ENCODE results near the gene AMIGO1.
"Not testable (repeated sequence)": the region's sequence is repeated elsewhere in the genome, so short reads cannot be mapped to it uniquely, and the experiment has no call there.

AMIGO1 gene

GRCh38 chr1:109478806-109479205, 30.7 kb downstream of the AMIGO1 start:
- in situ Hi-C loops (cut with HindIII; ENCODE audit: low pct_ligation_motif_present, low sequenced_read_pairs) = no loop called here
- Histone ChIP-seq H3K36me3 (replicated peaks) (no peaks in the 10 kb centered on the region), H3K27ac (no peak overlapping the region), H3K27me3 (replicated peaks) (no peaks in the 10 kb centered on the region), H3K4me3 (ENCODE audit: low read depth, low read length) (no peak overlapping the region)
- no peak for TF ChIP-seq CTCF (IDR thresholded peaks at IDR 0.05; ENCODE audit: low read depth, low read length, missing control alignments)
- DNase-seq = no peak

- no peak for TF ChIP-seq CTCF (IDR thresholded peaks at IDR 0.05; ENCODE audit: low read depth, low read length, missing control alignments)
- no peak overlapping the region for H3K4me3 ChIP-seq (ENCODE audit: low read depth, low read length)
- H3K27ac ChIP-seq = no peak overlapping the region
- in situ Hi-C loops (cut with HindIII; ENCODE audit: low pct_ligation_motif_present, low sequenced_read_pairs) = no loop called here
- H3K27me3 ChIP-seq (replicated peaks) = peaks cover 5% of the 10 kb centered on the region
- H3K36me3 ChIP-seq (replicated peaks) = no peaks in the 10 kb centered on the region
- DNase-seq = no peak
Observed at GRCh38 chr1:109477821-109478220, 31.7 kb downstream of the AMIGO1 start.

DNA sequence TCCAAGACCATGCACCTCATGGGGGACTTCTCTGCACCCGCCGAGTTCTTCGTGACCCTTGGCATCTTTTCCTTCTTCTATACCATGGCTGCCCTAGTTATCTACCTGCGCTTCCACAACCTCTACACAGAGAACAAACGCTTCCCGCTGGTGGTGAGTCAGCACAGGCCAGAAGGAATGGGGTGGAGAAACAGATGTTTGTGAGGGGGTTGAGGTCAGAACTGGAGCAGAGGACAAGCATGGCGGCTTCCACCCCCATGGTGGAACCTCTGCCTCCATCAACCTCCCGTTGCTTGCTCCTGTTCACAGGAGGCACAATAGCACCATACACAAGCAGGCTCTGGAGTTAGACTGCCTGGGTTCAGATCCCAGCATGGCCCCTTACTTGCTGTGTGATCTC, 32.7 kb downstream of the AMIGO1 start:
- in situ Hi-C loops (cut with HindIII; ENCODE audit: low pct_ligation_motif_present, low sequenced_read_pairs) = no loop called here
- DNase-seq = no peak
- TF ChIP-seq CTCF (IDR thresholded peaks at IDR 0.05; ENCODE audit: low read depth, low read length, missing control alignments) = no peak
- no peak overlapping the region for H3K4me3 ChIP-seq (ENCODE audit: low read depth, low read length)
- H3K27me3 ChIP-seq (replicated peaks) = peaks cover 6% of the 10 kb centered on the region
- no peak overlapping the region for H3K27ac ChIP-seq
- H3K36me3 ChIP-seq (replicated peaks) = no peaks in the 10 kb centered on the region

DNA sequence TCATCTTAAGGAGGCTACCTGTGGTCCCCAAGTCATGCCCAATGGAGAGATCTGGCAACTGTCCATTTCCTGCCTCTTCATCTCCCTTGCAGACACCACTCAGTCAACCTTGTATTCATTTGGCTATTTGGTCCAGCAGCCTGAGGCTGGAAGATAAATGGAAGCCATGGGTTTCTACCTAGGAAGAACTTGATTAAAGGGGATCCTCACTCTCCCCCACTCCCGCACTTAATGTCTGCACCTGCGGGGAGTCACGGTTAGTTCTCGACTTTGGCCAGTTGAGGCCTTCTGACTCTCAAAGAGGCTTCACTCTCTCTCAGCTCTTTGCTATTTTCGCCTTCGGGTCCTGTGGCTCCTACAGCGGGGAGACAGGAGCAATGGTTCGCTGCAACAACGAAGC, 34.3 kb downstream of the AMIGO1 start:
- H3K27me3 ChIP-seq (replicated peaks) = peaks cover 17% of the 10 kb centered on the region
- DNase-seq = no peak
- no peak overlapping the region for H3K27ac ChIP-seq
- TF ChIP-seq CTCF (IDR thresholded peaks at IDR 0.05; ENCODE audit: low read depth, low read length, missing control alignments) = no peak
- in situ Hi-C loops (cut with HindIII; ENCODE audit: low pct_ligation_motif_present, low sequenced_read_pairs) = no loop called here
- no peaks in the 10 kb centered on the region for H3K36me3 ChIP-seq (replicated peaks)
- H3K4me3 ChIP-seq (ENCODE audit: low read depth, low read length) = no peak overlapping the region

GRCh38 chr1:109474697-109475096, 34.8 kb downstream of the AMIGO1 start:
- H3K27ac ChIP-seq = no peak overlapping the region
- TF ChIP-seq CTCF (IDR thresholded peaks at IDR 0.05; ENCODE audit: low read depth, low read length, missing control alignments) = no peak
- in situ Hi-C loops (cut with HindIII; ENCODE audit: low pct_ligation_motif_present, low sequenced_read_pairs) = no loop called here
- H3K36me3 ChIP-seq (replicated peaks) = no peaks in the 10 kb centered on the region
- no peak for DNase-seq
- H3K4me3 ChIP-seq (ENCODE audit: low read depth, low read length) = no peak overlapping the region
- peaks cover 22% of the 10 kb centered on the region for H3K27me3 ChIP-seq (replicated peaks)

DNA sequence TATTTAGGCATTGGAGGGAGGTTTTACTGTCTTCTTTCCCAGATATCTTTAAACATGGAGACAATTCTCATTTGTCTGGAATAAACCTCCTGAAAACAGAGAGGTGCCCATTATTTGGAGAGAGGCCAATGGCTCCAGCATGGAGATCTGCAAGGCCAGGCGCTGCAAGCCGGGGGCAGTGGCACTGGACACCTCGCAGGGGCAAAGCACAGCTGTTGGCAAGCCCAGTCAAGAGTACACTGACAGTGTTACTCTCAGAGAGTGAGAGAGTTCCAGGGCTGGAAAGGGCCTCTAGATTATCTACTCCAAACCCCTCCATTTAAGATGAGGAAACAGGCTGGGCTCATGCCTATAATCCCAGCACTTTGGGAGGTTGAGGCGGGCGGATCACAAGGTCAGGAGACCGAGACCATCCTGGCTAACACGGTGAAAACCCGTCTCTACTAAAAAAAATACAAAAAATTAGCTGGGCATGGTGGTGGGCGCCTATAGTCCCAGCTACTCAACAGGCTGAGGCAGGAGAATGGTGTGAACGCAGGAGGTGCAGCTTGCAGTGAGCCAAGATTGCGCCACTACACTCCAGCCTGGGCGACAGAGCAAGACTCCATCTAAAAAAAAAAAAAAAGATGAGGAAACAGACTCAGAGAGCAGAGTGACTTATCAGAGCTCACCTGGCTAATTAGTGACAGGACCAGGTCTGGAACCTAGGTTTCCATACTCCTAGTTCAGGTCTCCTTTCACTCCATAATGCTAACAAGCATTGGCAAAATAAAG, 36.1 kb downstream of the AMIGO1 start:
- H3K27ac ChIP-seq; H3K4me3 ChIP-seq (ENCODE audit: low read depth, low read length); DNase-seq; in situ Hi-C loops (cut with HindIII; ENCODE audit: low pct_ligation_motif_present, low sequenced_read_pairs); H3K36me3 ChIP-seq (replicated peaks): not testable (repeated sequence)
- peaks cover 27% of the 10 kb centered on the region for H3K27me3 ChIP-seq (replicated peaks)

Data from brain microvascular endothelial cell (primary cell).